NCI-H774 (cell line): ENCODE measurements around the gene SAXO2.
"Not testable (repeated sequence)": the region's sequence is repeated elsewhere in the genome, so short reads cannot be mapped to it uniquely, and the experiment has no call there.

Experiments used
- DNase-seq: peaks from one replicate; lab custom pipeline; 2025; lab: John Stamatoyannopoulos, UW

The SAXO2 gene

GRCh38 chr15:82286475-82286874 lies 23.9 kb downstream of the SAXO2 start:
- DNase-seq: not testable (repeated sequence)

- not testable (repeated sequence) for DNase-seq
These were observed 25.6 kb downstream of the SAXO2 start for GRCh38 chr15:82288202-82288601.

GRCh38 chr15:82292271-82292670 lies 29.7 kb downstream of the SAXO2 start:
- no peak for DNase-seq

GRCh38 chr15:82294061-82294690 lies 31.6 kb downstream of the SAXO2 start:
- no peak for DNase-seq

- DNase-seq: no peak
These were observed 34.9 kb downstream of the SAXO2 start for GRCh38 chr15:82297546-82297945.

GRCh38 chr15:82298032-82298431 lies 35.4 kb downstream of the SAXO2 start:
- no peak for DNase-seq

GRCh38 chr15:82298520-82298919 lies 35.9 kb downstream of the SAXO2 start:
- DNase-seq: no peak

- DNase-seq: not testable (repeated sequence)
These were observed 36.9 kb downstream of the SAXO2 start for GRCh38 chr15:82299511-82299914.

- DNase-seq: not testable (repeated sequence)
These were observed 37.7 kb downstream of the SAXO2 start for GRCh38 chr15:82300326-82300725.

GRCh38 chr15:82300883-82301282 lies 38.3 kb downstream of the SAXO2 start:
- no peak for DNase-seq

- DNase-seq: no peak
These were observed 38.8 kb downstream of the SAXO2 start for GRCh38 chr15:82301296-82302016.

- DNase-seq: no peak
These were observed 41.5 kb downstream of the SAXO2 start for GRCh38 chr15:82303956-82304777.

GRCh38 chr15:82304778-82305090 lies 42.1 kb downstream of the SAXO2 start:
- DNase-seq: no peak

GRCh38 chr15:82305621-82306048 lies 43.0 kb downstream of the SAXO2 start:
- no peak for DNase-seq

GRCh38 chr15:82306791-82307713 lies 44.4 kb downstream of the SAXO2 start:
- DNase-seq: no peak

GRCh38 chr15:82307714-82308081 lies 45.1 kb downstream of the SAXO2 start:
- no peak for DNase-seq

- no peak for DNase-seq
These were observed 47.2 kb downstream of the SAXO2 start for GRCh38 chr15:82309802-82310201.

- DNase-seq: not testable (repeated sequence)
These were observed 48.7 kb downstream of the SAXO2 start for GRCh38 chr15:82311321-82311720.

GRCh38 chr15:82312586-82313349 lies 50.1 kb downstream of the SAXO2 start:
- no peak for DNase-seq

GRCh38 chr15:82313446-82313845 lies 50.8 kb downstream of the SAXO2 start:
- DNase-seq: no peak
